Neural progenitor cell (in vitro differentiated cells): Measurements from ENCODE around the gene NSUN6. TPM values are rescaled to one million over a fixed set of nuclear protein-coding genes. Genes with fewer than 3 reads are reported as not detected.

ENCODE experiments used
- DNase-seq: peaks from one replicate; pipeline ENCODE4 v3.0.0-alpha.2; 2016; ENCODE audit warnings: low spot score
- H2AFZ ChIP-seq: fragments of 200-600 bp; sonication (generic); replicated peaks from 2 replicates; pipeline ENCODE4 v1.6.1; 2016; ENCODE audit warnings: antibody characterized with exemption
- H3F3A ChIP-seq: fragments of 200-600 bp; sonication (generic); 2 replicates; pipeline ENCODE4 v1.6.1; 2016; ENCODE audit warnings: antibody characterized with exemption, low read depth
- H3K27ac ChIP-seq: fragments of 200-600 bp; sonication (generic); 2 replicates; pipeline ENCODE4 v1.5.1; 2016; ENCODE audit warnings: mild to moderate bottlenecking
- H3K27me3 ChIP-seq: fragments of 200-600 bp; sonication (generic); 2 replicates; pipeline ENCODE4 v1.6.1; 2016; ENCODE audit warnings: mild to moderate bottlenecking, moderate library complexity
- H3K36me3 ChIP-seq: fragments of 200-600 bp; sonication (generic); 2 replicates; pipeline ENCODE4 v1.5.1; 2016
- H3K4me1 ChIP-seq: fragments of 200-600 bp; sonication (generic); 2 replicates; pipeline ENCODE4 v1.6.1; 2016; ENCODE audit warnings: mixed run types
- H3K4me2 ChIP-seq: fragments of 200-600 bp; sonication (generic); 2 replicates; pipeline ENCODE4 v1.6.1; 2016
- H3K4me3 ChIP-seq: fragments of 200-600 bp; sonication (generic); 2 replicates; pipeline ENCODE4 v1.5.1; 2016
- H3K79me2 ChIP-seq: fragments of 200-600 bp; sonication (generic); 2 replicates; pipeline ENCODE4 v1.6.1; 2016; ENCODE audit warnings: low read depth
- H3K9ac ChIP-seq: fragments of 200-600 bp; sonication (generic); 2 replicates; pipeline ENCODE4 v1.6.1; 2016
- H3K9me3 ChIP-seq: fragments of 200-600 bp; sonication (generic); 2 replicates; pipeline ENCODE4 v1.5.1; 2016; ENCODE audit warnings: low read depth
- H4K20me1 ChIP-seq: fragments of 200-600 bp; sonication (generic); 2 replicates; pipeline ENCODE4 v1.6.1; 2016; ENCODE audit warnings: low read depth
- H3K27ac Mint-ChIP-seq: 3 replicates; pipeline ENCODE4 v1.8.0; 2021; ENCODE audit warnings: mixed read lengths
- H3K27me3 Mint-ChIP-seq: 2 replicates; pipeline ENCODE4 v1.8.0; 2022; ENCODE audit warnings: low read depth, mild to moderate bottlenecking, inconsistent platforms, moderate library complexity, mixed read lengths; ENCODE audit not compliant: insufficient read depth
- H3K36me3 Mint-ChIP-seq: 3 replicates; pipeline ENCODE4 v1.8.0; 2021; ENCODE audit warnings: mixed read lengths
- H3K4me1 Mint-ChIP-seq: 3 replicates; pipeline ENCODE4 v1.8.0; 2021; ENCODE audit warnings: mixed read lengths
- H3K4me3 Mint-ChIP-seq: 3 replicates; pipeline ENCODE4 v1.8.0; 2021; ENCODE audit warnings: mild to moderate bottlenecking, moderate library complexity, mixed read lengths
- H3K9me3 Mint-ChIP-seq: 3 replicates; pipeline ENCODE4 v1.8.0; 2020; ENCODE audit warnings: mixed read lengths
- CTCF ChIP-seq: fragments of 200-600 bp; sonication (generic); IDR thresholded peaks from 2 replicates; pipeline ENCODE4 v1.5.1; 2017; ENCODE audit warnings: antibody characterized with exemption, mild to moderate bottlenecking
- EZH2 ChIP-seq: fragments of 200-600 bp; sonication (generic); IDR thresholded peaks from 2 replicates; pipeline ENCODE4 v1.6.1; 2017; ENCODE audit warnings: antibody characterized with exemption, mild to moderate bottlenecking, moderate library complexity
- EZH2phosphoT487 ChIP-seq: fragments of 200-600 bp; sonication (generic); IDR thresholded peaks from 2 replicates; pipeline ENCODE4 v1.6.1; 2017; ENCODE audit warnings: antibody characterized with exemption
- total RNA-seq: library from RNA; depleted of rRNA; stranded (reverse); fragments of >200 nt; gene quantifications from 2 replicates; pipeline ENCODE4 v1.2.3, GENCODE V29; 2015; ENCODE audit warnings: low replicate concordance

The NSUN6 gene
- total RNA-seq, 1 donor from 2014 or later = 21.9 TPM

DNA sequence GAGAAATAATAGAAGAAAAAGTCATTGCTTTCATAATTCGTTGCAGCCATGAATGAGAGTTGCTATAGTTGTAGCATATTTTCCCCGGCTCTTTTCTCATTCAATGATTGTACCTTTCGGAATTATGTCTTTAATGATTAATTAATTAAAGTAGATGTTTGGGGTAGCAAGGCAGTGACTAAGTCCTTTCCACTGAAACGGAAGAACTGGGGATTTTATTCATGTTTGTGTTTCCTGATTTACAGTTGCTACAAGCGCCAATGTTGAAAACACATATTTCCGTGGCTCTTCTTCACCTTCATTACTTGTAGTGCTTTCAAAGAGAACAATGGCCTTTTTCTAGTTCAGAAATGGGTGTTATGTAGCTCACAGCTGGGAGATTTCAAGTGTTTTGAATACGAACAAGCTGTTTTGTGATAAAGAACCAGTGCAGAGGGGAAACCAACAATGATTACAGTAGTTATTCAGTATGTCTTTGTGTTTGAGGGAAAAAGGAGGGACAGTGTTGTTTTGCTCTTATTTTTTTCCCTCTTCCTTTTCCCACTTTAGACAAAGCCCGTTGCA, 153.5 kb downstream of the NSUN6 start:
- Histone ChIP-seq H3K27me3 (no peaks in the 10 kb centered on the region), H2AFZ (no peak overlapping the region), H3F3A (no peaks in the 10 kb centered on the region), H3K79me2 (no peaks in the 10 kb centered on the region), H3K4me1 (peaks cover 12% of the 10 kb centered on the region), H3K9ac (peak overlapping the region; percentile 11), H4K20me1 (no peaks in the 10 kb centered on the region), H3K4me3 (no peak overlapping the region), H3K9me3 (no peaks in the 10 kb centered on the region), H3K36me3 (no peaks in the 10 kb centered on the region), H3K4me2 (peak overlapping the region; percentile 41), H3K27ac (no peak overlapping the region)
- H3K27ac Mint-ChIP-seq = no peak overlapping the region
- TF ChIP-seq EZH2 = no peak
- TF ChIP-seq CTCF = no peak
- TF ChIP-seq EZH2phosphoT487 = no peak
- DNase-seq = peak; percentile 7
- peaks cover 3% of the 10 kb centered on the region for H3K4me1 Mint-ChIP-seq
- no peaks in the 10 kb centered on the region for H3K27me3 Mint-ChIP-seq
- H3K9me3 Mint-ChIP-seq = peaks cover 2% of the 10 kb centered on the region
- H3K4me3 Mint-ChIP-seq = no peak overlapping the region
- no peaks in the 10 kb centered on the region for H3K36me3 Mint-ChIP-seq

Other genes starting within 250 kb of the NSUN6 start
- 73.5 and 108 TPM in 2 replicates for gene ARL5B, start 7.8 kb upstream of the NSUN6 start, total RNA-seq